GM21825 (cell line): ENCODE measurements around the gene SLC12A5.
"Not testable (repeated sequence)": the region's sequence is repeated elsewhere in the genome, so short reads cannot be mapped to it uniquely, and the experiment has no call there.

Source experiments
- ATAC-seq: cut with Tn5 transposase; IDR thresholded peaks from one replicate; pipeline ENCODE4 v1.9.1; 2021; ENCODE audit warnings: mild to moderate bottlenecking, moderate library complexity; ENCODE audit not compliant: unreplicated experiment

The SLC12A5 gene

DNA sequence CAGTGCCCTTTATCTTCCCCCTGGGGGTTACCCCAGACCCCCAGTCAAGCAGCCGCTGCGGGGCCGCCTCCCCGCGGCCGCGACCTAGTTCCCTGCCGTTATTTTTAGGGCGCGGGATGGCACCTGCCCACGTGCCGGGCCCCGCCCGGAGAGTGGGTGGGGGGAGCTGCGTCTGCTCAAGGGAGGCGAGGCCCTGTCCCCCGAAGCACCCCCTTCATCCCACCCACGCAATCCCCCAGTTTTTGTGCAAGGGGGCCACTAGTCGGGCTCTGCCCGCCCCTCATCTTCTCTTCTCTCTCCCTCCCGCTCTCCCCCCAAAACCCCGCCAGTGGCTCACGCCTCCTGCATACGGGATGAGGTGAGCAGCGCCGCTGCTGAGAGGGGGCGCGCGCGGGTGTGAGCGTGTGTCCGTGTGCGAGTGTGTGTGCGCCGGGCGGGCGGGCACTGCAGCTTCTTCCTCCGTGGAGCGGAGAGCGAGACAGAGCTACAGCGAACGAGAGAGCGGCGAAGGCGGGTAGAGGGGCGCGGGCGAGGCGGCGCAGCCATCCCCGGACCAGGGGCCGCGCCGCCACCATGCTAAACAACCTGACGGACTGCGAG, at the start of gene SLC12A5:
TSS of gene SLC12A5 (plus strand) at position 444 of the 600 bp plus-strand sequence. CDS start at position 574, 130 bp downstream.
- no peak for ATAC-seq

DNA sequence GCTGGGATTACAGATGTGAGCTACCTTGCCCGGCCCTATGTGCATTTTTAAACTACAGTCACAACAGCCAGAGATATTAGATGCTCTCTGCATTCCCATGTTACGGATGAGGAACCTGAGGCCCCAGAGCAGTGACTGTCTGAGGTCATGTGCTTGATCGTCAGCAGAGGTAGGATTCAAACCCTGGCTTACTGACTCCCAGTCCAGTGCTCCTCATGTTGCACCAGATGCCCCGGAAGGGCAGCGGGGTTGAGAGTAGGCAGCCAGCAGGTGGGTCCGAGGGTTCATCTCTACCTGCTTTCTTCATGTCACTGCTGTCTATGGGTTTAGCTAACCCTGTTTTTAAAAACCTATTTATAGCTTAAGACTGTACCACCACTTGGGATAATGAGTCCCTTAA, 47.8 kb upstream of the SLC12A5 start:
- ATAC-seq, result no peak

- no peak for ATAC-seq
These were observed 45.7 kb upstream of the SLC12A5 start for GRCh38 chr20:45983279-45983743.

DNA sequence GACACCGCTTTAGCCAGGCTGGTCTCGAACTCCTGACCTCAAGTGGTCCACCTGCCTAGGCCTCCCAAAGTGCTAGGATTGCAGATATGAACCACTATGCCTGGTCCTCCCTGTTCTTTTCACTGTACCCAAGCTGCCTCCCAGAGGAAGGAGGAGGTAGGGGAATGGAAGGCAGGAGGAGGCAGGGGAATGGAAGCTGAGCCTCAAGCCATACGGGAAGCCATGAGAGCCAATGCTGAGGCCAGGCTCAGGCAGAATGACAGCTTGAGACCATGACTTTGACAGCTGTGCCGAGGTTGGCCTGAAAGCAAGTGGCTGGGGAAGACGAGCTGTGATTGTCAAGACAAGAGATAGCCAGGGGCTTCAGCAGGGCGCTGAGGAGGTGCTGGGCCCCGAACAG, 43.4 kb upstream of the SLC12A5 start:
- ATAC-seq, result no peak

- ATAC-seq, result no peak
These were observed 41.8 kb upstream of the SLC12A5 start for GRCh38 chr20:45987108-45987780.

- ATAC-seq, result not testable (repeated sequence)
These were observed 40.2 kb upstream of the SLC12A5 start for GRCh38 chr20:45988830-45989229.

GRCh38 chr20:45991616-45992015, 37.4 kb upstream of the SLC12A5 start:
- ATAC-seq, result no peak

- no peak for ATAC-seq
These were observed 35.6 kb upstream of the SLC12A5 start for GRCh38 chr20:45993197-45993951.

- ATAC-seq, result no peak
These were observed 34.1 kb upstream of the SLC12A5 start for GRCh38 chr20:45994761-45995493.

DNA sequence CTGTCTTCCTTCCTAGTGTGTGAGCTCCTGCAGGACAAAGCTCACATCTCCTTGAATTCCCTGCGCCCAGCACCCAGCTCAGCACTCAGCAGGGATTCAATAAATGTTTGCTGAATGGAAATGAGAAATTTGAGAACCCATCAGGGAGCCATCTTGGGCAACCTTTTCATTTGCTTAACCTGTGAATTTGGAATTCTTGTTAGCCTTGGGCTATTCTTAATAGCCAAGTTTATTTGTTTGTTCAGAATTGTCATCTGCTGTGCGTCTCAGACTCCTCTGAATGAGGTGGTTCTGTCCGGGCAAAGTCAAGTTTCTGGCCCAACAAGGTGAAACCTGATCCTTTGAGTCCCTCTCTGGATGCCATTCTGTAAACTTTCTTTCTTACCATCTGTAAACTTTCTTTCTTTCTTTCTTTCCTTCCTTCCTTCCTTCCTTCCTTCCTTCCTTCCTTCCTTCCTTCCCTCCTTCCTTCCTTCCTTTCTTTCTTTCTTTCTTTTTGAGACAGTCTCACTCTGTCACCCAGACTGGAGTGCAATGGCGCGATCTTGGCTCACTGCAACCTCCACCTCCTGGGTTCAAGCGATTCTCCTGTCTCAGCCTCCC, 33.4 kb upstream of the SLC12A5 start:
- ATAC-seq, result not testable (repeated sequence)

GRCh38 chr20:45997187-45997586, 31.8 kb upstream of the SLC12A5 start:
- ATAC-seq, result no peak

- no peak for ATAC-seq
These were observed 30.7 kb upstream of the SLC12A5 start for GRCh38 chr20:45998337-45998736.

DNA sequence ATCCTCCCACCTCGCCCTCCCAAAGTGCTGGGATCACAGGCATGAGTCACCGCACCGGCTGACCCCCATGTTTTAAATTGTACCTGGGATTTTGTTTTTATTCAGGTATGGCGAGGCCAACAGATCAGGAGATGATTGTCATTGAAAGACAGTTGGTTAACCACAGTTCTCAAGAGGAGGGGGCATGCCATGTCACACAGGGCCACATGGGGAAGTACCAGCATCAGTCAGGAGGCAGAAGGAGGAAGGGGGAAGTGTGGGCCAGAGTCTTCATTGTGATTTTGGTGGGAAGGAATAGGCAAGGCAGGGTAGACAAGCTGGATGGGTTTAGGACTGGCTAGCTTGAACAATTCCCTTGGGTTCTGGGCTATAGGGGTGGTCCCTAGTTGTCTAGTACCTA, 30.3 kb upstream of the SLC12A5 start:
- no peak for ATAC-seq

GRCh38 chr20:45999557-46000261, 29.3 kb upstream of the SLC12A5 start:
- no peak for ATAC-seq

DNA sequence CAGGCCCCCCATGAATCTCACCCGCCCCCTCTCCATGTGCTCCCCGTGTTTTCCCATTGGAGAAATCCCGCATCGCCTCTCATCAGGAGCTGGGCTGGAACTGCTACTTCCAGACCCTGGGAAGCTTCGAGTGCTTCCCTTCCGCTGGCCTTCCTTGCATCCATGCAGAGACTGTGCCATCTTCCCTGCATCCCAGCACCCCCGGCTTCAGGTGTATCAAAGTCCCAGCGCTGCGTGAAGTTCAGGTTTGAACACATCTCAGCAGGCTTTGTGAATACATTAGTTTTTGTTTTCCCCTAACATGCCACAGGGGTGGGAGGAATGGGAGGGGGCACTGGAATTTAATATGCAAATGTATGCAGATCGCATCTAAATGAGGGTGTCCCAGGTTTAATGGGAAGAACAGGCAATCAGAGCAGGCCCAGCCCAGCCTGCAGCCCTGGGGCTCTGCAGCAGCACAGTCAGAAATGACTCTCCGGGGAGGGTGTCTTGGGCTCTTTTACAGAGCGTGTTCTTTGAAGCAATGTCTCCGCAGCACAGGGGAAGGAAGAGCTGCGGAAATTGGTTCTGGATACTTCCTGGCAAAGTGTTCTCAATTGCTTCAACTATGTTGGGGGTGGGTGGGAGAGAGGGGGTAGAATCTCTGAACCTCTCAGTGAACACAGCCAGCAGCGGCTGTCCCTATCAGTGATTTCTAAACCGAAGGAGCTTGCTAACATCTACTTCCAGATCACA, 28.6 kb upstream of the SLC12A5 start:
- ATAC-seq, result no peak

GRCh38 chr20:46001498-46001897, 27.5 kb upstream of the SLC12A5 start:
- no peak for ATAC-seq

GRCh38 chr20:46002008-46002407, 27.0 kb upstream of the SLC12A5 start:
- no peak for ATAC-seq

- no peak for ATAC-seq
These were observed 24.8 kb upstream of the SLC12A5 start for GRCh38 chr20:46004187-46004586.

- no peak for ATAC-seq
These were observed 24.0 kb upstream of the SLC12A5 start for GRCh38 chr20:46004889-46005473.
